H1 (cell line): ENCODE measurements around the gene RXRA.

Source experiments
- RFX5 ChIP-seq: IDR thresholded peaks from 2 replicates; pipeline ENCODE4 v1.6.1; 2011; ENCODE audit warnings: low read depth, low read length, improper control_type of control experiment, borderline replicate concordance
- TEAD4 ChIP-seq: IDR thresholded peaks from 2 replicates; pipeline ENCODE4 v1.6.1; 2012; ENCODE audit warnings: low read depth, low read length, inconsistent platforms, mixed read lengths

DNA sequence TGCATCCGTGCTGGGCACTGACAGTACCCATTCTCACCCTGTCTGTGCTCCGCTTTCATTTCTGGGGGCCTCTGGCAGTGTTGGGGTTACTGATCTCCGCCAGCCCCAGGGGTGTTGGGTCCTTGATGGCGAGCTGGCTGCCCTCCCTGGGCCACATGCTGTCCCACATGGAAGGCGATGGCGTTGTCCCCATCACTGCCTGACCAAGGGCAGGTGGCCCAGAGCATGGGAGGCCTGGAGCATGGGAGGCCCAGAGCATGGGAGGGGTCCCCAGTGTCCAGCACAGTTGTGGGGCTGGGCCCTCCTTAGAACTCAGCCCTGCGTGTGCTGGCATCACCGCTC is 50.9 kb downstream of the RXRA start:
- TF ChIP-seq TEAD4 (no peak), RFX5 (no peak)
